ENCODE results near the gene NUBP2. TPM values are rescaled to one million over a fixed set of nuclear protein-coding genes. Genes with fewer than 3 reads are reported as not detected.
A peak's percentile ranks its signal among the peaks of the same experiment; 100 is the strongest.

NUBP2 gene
- total RNA-seq, 6 donors from 2014 or later = 53.2 to 85.6 (median 60.5) TPM

DNA sequence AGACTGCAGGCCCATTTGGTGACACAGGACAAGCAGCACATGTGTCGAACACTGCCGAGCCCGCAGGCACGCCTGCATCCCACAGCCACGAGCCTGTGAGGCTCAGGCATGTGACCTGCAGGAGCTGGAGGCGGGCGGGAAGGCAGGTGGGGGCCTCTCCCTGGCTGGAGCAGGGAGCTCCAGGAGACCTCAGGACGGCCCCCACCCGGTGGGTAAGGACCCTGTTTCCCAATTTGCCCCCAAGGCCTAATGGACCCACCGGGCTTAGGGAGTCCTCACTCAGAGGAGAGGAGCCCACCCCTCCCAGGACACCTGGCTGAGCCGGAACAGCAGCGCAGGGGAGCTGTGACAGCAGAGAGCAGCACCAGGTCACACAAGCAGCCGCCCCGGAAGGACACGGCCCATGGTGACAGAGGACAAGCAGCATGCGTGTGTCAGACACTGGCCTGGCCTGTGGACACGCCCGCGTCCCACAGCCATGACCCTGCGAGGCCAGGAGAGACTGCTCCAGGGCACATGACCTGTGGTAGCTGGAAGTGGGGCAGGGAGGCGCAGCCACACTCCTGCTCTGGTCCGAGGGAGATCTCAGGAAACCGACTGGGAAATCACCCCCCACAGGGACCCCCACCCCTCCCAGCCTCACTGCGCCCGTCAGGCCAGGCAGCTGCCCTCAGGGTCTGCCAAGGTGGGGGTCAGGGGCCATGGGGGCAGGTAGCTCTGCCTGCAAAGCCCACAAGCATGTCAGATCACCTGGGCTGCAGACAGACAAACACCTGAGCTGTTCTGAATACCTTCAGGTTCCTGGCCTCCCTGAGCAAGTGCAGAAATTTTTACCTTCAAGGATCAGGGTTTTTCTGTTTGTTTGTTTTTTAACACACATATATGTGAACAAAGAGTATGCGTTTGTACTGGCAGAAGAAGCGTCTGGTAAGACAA lies 2.8 kb upstream of the NUBP2 start:
- ATAC-seq (ENCODE audit: low FRiP score in 2 of 2) (no peak), DNase-seq (peak in 1 of 2 donors; percentile 73)
- H3K27ac ChIP-seq = peak overlapping the region in 1 of 4 donors; percentile 5
- TF ChIP-seq EP300 (IDR thresholded peaks at IDR 0.05) (no peak), POLR2A (IDR thresholded peaks at IDR 0.05) (peak in 1 of 4 donors; percentile 10)
- no peak overlapping the region for H3K4me3 ChIP-seq
- no peaks in the 10 kb centered on the region for H3K9me3 ChIP-seq
- H3K4me1 ChIP-seq = peaks cover 21 to 46% (median 29%) of the 10 kb centered on the region in 4 donors
- 86 to 92% methylated on average over 8 to 25 of the region's 27 CpGs for WGBS, 2 donors
- H3K36me3 ChIP-seq = peaks cover 12 to 54% (median 47%) of the 10 kb centered on the region in 4 donors
- no peaks in the 10 kb centered on the region for H3K27me3 ChIP-seq

DNA sequence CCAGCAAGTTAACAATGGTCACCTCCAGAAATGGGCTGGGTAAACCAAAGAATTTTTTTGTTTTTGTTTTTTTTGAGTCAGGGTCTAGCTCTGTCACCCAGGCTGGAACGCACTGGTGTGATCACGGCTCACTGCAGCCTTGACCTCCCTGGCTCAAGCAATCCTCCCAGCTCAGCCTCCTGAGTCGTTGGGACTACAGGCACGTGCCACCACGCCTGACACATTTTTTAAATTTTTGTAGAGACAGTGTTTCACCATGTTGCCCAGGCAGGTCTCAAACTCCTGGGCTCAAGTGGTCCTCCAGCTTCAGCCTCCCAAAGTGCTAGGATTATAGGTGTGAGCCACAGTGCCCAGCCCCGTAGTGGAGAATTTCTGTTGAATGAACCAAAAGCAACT lies 2.1 kb upstream of the NUBP2 start:
- Histone ChIP-seq H3K4me3 (no peak overlapping the region), H3K9me3 (no peaks in the 10 kb centered on the region), H3K27ac (peak overlapping the region in 1 of 4 donors; percentile 85), H3K4me1 (peaks cover 23 to 50% (median 28%) of the 10 kb centered on the region in 4 donors), H3K36me3 (peaks cover 12 to 53% (median 41%) of the 10 kb centered on the region in 4 donors), H3K27me3 (no peaks in the 10 kb centered on the region)
- TF ChIP-seq EP300 (IDR thresholded peaks at IDR 0.05) (no peak), POLR2A (IDR thresholded peaks at IDR 0.05) (no peak), POLR2AphosphoS5 (IDR thresholded peaks at IDR 0.05) (no peak)
- TF ChIP-seq, protein P1, sequence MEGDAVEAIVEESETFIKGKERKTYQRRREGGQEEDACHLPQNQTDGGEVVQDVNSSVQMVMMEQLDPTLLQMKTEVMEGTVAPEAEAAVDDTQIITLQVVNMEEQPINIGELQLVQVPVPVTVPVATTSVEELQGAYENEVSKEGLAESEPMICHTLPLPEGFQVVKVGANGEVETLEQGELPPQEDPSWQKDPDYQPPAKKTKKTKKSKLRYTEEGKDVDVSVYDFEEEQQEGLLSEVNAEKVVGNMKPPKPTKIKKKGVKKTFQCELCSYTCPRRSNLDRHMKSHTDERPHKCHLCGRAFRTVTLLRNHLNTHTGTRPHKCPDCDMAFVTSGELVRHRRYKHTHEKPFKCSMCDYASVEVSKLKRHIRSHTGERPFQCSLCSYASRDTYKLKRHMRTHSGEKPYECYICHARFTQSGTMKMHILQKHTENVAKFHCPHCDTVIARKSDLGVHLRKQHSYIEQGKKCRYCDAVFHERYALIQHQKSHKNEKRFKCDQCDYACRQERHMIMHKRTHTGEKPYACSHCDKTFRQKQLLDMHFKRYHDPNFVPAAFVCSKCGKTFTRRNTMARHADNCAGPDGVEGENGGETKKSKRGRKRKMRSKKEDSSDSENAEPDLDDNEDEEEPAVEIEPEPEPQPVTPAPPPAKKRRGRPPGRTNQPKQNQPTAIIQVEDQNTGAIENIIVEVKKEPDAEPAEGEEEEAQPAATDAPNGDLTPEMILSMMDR (IDR thresholded peaks at IDR 0.05) = no peak
- DNase-seq (no peak), ATAC-seq (ENCODE audit: low FRiP score in 2 of 2) (no peak)
- 71 to 75% methylated on average over 6 of the region's 6 CpGs for WGBS, 2 donors

DNA sequence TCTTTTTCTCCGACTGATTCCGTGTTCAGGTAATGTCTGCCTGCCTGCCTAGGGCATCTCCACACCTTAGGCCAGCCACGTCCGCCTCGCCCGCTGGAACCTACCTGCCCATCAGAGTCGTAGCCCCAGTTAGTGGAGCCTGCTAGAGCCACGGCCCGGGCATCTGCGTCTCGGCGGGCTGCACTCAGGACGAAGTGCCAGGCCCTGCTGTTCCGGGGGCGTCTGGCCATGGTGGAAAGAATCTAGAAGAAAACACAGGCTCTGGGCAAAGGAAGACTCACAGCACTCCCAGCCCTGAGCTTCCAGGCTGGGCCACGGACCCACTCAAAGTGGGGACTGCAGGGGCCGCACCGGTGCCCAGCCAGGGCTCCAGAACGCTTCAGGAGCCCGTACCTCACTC lies 1.5 kb upstream of the NUBP2 start:
- Histone ChIP-seq H3K4me3 (peak overlapping the region; percentile 70 to 92 (median 88)), H3K27me3 (no peaks in the 10 kb centered on the region), H3K9me3 (no peaks in the 10 kb centered on the region), H3K27ac (peak overlapping the region; percentile 84 to 93 (median 86)), H3K4me1 (peaks cover 23 to 52% (median 28%) of the 10 kb centered on the region in 4 donors), H3K36me3 (peaks cover 12 to 53% (median 36%) of the 10 kb centered on the region in 4 donors)
- ATAC-seq (ENCODE audit: low FRiP score in 2 of 2) (no peak), DNase-seq (peak in 1 of 2 donors; percentile 83)
- TF ChIP-seq POLR2A (IDR thresholded peaks at IDR 0.05) (no peak), POLR2AphosphoS5 (IDR thresholded peaks at IDR 0.05) (no peak), EP300 (IDR thresholded peaks at IDR 0.05) (no peak)
- TF ChIP-seq, protein P1 (IDR thresholded peaks at IDR 0.05) = no peak
- 66 to 81% methylated on average over 13 to 20 of the region's 20 CpGs for WGBS, 2 donors

DNA sequence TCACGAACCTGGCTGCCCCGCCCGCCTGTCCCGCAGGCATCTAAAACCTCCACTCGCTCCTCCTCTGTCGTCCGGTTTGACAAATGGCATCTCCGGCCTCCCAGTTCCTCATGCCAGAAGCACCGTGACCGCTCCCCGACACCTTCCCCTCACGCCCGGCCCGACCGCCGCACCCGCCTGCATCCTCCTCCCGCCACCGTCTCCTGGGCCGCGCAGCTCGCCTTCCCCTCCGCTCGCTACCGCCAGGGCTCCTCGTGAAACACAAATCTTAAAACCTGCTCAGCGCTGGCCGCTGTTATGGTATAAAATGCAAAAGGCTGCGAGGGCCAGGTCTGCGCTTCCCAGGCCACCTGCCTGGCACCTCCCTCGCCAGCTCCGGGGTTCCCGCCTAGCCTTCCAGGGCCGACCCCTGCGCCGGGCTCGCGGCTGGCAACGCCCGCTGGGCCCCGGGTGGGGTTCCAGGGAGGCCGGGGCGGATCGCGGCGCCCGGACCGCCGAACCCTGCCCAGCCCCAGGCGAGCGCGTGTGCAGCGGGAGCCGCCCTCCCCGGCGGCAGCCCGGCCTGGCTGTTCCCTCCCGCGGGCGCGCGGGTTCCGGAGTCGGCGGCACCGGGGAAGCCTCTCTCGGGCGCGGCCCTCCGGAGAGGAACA lies 877 bp upstream of the NUBP2 start:
- no peaks in the 10 kb centered on the region for H3K27me3 ChIP-seq
- no peaks in the 10 kb centered on the region for H3K9me3 ChIP-seq
- H3K4me1 ChIP-seq = peaks cover 23 to 52% (median 28%) of the 10 kb centered on the region in 4 donors
- H3K27ac ChIP-seq = peak overlapping the region; percentile 84 to 93 (median 86)
- DNase-seq = peak in 1 of 2 donors; percentile 88
- WGBS, 2 donors = 0 to 3% methylated on average over 10 to 27 of the region's 70 CpGs
- peak in 1 of 2 donors; percentile 41 for ATAC-seq (ENCODE audit: low FRiP score in 2 of 2)
- peaks cover 8 to 53% (median 34%) of the 10 kb centered on the region in 4 donors for H3K36me3 ChIP-seq
- H3K4me3 ChIP-seq = peak overlapping the region; percentile 70 to 92 (median 88)
- TF ChIP-seq POLR2A (IDR thresholded peaks at IDR 0.05) (peak in 1 of 4 donors; percentile 52), POLR2AphosphoS5 (IDR thresholded peaks at IDR 0.05) (no peak)
- TF ChIP-seq, protein P1 (IDR thresholded peaks at IDR 0.05) = peak in 2 of 6 experiments; percentile 20 to 57
